Measurements from ENCODE around the gene SUMO2.
A peak's percentile ranks its signal among the peaks of the same experiment; 100 is the strongest.

SUMO2 gene

GRCh38 chr17:75155191-75155601, 27.6 kb downstream of the SUMO2 start:
- DNase-seq (ENCODE audit: low read depth, low spot score) = no peak
- Histone ChIP-seq H3K9me3 (ENCODE audit: low read depth, low read length) (no peaks in the 10 kb centered on the region), H3K27ac (peak overlapping the region; percentile 14; the same call in 1 of the 2 replicates), H3K4me3 (no peak overlapping the region), H3K9ac (ENCODE audit: insufficient read length) (no peak overlapping the region), H3K36me3 (ENCODE audit: insufficient read depth, low read length) (peaks cover 4% of the 10 kb centered on the region)
- no peak for TF ChIP-seq EZH2 (IDR thresholded peaks at IDR 0.05)
- 0 out of 2 replicates have a peak, but pooled peaks have one; percentile 4 for TF ChIP-seq POLR2AphosphoS5 (IDR thresholded peaks at IDR 0.05; ENCODE audit: borderline replicate concordance, low read depth, low read length)

- Histone ChIP-seq H3K27ac (peak within 1 kb of the TSS; percentile 71), H3K36me3 (ENCODE audit: insufficient read depth, low read length) (peaks cover 4% of the 10 kb centered on the region), H3K9me3 (ENCODE audit: low read depth, low read length) (no peaks in the 10 kb centered on the region), H3K9ac (ENCODE audit: insufficient read length) (peak within 1 kb of the TSS; percentile 86), H3K4me3 (peak within 1 kb of the TSS; percentile 86)
- TF ChIP-seq FOXP2 (optimal IDR thresholded peaks at IDR 0.05; ENCODE audit: control extremely low read depth, extremely low read length, insufficient read depth) (no peak), EZH2 (IDR thresholded peaks at IDR 0.05) (no peak), POLR2AphosphoS5 (IDR thresholded peaks at IDR 0.05; ENCODE audit: borderline replicate concordance, low read depth, low read length) (peak; percentile 99)
- peak; percentile 90 for DNase-seq (ENCODE audit: low read depth, low spot score)
Measured at GRCh38 chr17:75154195-75155106, 28.3 kb downstream of the SUMO2 start, which contains the start of gene JPT1. Gene JPT1 (minus strand): TSS chr17:75154512. CDS start chr17:75154397, 115 bp downstream.

- DNase-seq (ENCODE audit: low read depth, low spot score) = no peak
- Histone ChIP-seq H3K27ac (peak overlapping the region; percentile 71), H3K36me3 (ENCODE audit: insufficient read depth, low read length) (peaks cover 4% of the 10 kb centered on the region), H3K9me3 (ENCODE audit: low read depth, low read length) (no peaks in the 10 kb centered on the region), H3K9ac (ENCODE audit: insufficient read length) (peak overlapping the region; percentile 86), H3K4me3 (peak overlapping the region; percentile 86)
- no peak for TF ChIP-seq POLR2AphosphoS5 (IDR thresholded peaks at IDR 0.05; ENCODE audit: borderline replicate concordance, low read depth, low read length)
- TF ChIP-seq EZH2 (IDR thresholded peaks at IDR 0.05) = no peak
- TF ChIP-seq FOXP2 (optimal IDR thresholded peaks at IDR 0.05; ENCODE audit: control extremely low read depth, extremely low read length, insufficient read depth) = no peak
Measured at GRCh38 chr17:75153780-75154194, 29.0 kb downstream of the SUMO2 start.

- TF ChIP-seq EZH2 (IDR thresholded peaks at IDR 0.05) (no peak), FOXP2 (optimal IDR thresholded peaks at IDR 0.05; ENCODE audit: control extremely low read depth, extremely low read length, insufficient read depth) (no peak), POLR2AphosphoS5 (IDR thresholded peaks at IDR 0.05; ENCODE audit: borderline replicate concordance, low read depth, low read length) (peak; percentile 20; the same call in 1 of the 2 replicates)
- peak overlapping the region; percentile 86 for H3K4me3 ChIP-seq
- DNase-seq (ENCODE audit: low read depth, low spot score) = no peak
- H3K9ac ChIP-seq (ENCODE audit: insufficient read length) = peak overlapping the region; percentile 86
- H3K36me3 ChIP-seq (ENCODE audit: insufficient read depth, low read length) = peaks cover 10% of the 10 kb centered on the region
- no peaks in the 10 kb centered on the region for H3K9me3 ChIP-seq (ENCODE audit: low read depth, low read length)
- peak overlapping the region; percentile 71 for H3K27ac ChIP-seq
Measured at GRCh38 chr17:75152922-75153779, 29.6 kb downstream of the SUMO2 start.

GRCh38 chr17:75152523-75152921, 30.2 kb downstream of the SUMO2 start:
- H3K9me3 ChIP-seq (ENCODE audit: low read depth, low read length) = no peaks in the 10 kb centered on the region
- DNase-seq (ENCODE audit: low read depth, low spot score) = no peak
- peak overlapping the region; percentile 86 for H3K9ac ChIP-seq (ENCODE audit: insufficient read length)
- TF ChIP-seq POLR2AphosphoS5 (IDR thresholded peaks at IDR 0.05; ENCODE audit: borderline replicate concordance, low read depth, low read length) (no peak), EZH2 (IDR thresholded peaks at IDR 0.05) (no peak), FOXP2 (optimal IDR thresholded peaks at IDR 0.05; ENCODE audit: control extremely low read depth, extremely low read length, insufficient read depth) (no peak)
- H3K36me3 ChIP-seq (ENCODE audit: insufficient read depth, low read length) = peaks cover 16% of the 10 kb centered on the region
- peak overlapping the region; percentile 86 for H3K4me3 ChIP-seq
- H3K27ac ChIP-seq = peak overlapping the region; percentile 47

- DNase-seq (ENCODE audit: low read depth, low spot score) = no peak
- Histone ChIP-seq H3K27ac (peak overlapping the region; percentile 47), H3K9me3 (ENCODE audit: low read depth, low read length) (no peaks in the 10 kb centered on the region), H3K9ac (ENCODE audit: insufficient read length) (peak overlapping the region; percentile 86), H3K4me3 (peak overlapping the region; percentile 86), H3K36me3 (ENCODE audit: insufficient read depth, low read length) (peaks cover 22% of the 10 kb centered on the region)
- TF ChIP-seq FOXP2 (optimal IDR thresholded peaks at IDR 0.05; ENCODE audit: control extremely low read depth, extremely low read length, insufficient read depth) = no peak
- TF ChIP-seq EZH2 (IDR thresholded peaks at IDR 0.05) = no peak
- TF ChIP-seq POLR2AphosphoS5 (IDR thresholded peaks at IDR 0.05; ENCODE audit: borderline replicate concordance, low read depth, low read length) = no peak
Measured at GRCh38 chr17:75151930-75152329, 30.8 kb downstream of the SUMO2 start.

GRCh38 chr17:75147878-75148546, 34.7 kb downstream of the SUMO2 start:
- Histone ChIP-seq H3K36me3 (ENCODE audit: insufficient read depth, low read length) (peaks cover 62% of the 10 kb centered on the region), H3K27ac (no peak overlapping the region), H3K9me3 (ENCODE audit: low read depth, low read length) (no peaks in the 10 kb centered on the region)

More at GRCh38 chr17:75147878-75148546, 34.7 kb downstream of the SUMO2 start:
- no peak for TF ChIP-seq EZH2 (IDR thresholded peaks at IDR 0.05)
- TF ChIP-seq FOXP2 (optimal IDR thresholded peaks at IDR 0.05; ENCODE audit: control extremely low read depth, extremely low read length, insufficient read depth) = no peak
- no peak for TF ChIP-seq POLR2AphosphoS5 (IDR thresholded peaks at IDR 0.05; ENCODE audit: borderline replicate concordance, low read depth, low read length)
- no peak overlapping the region for H3K4me3 ChIP-seq
- no peak overlapping the region for H3K9ac ChIP-seq (ENCODE audit: insufficient read length)
- no peak for DNase-seq (ENCODE audit: low read depth, low spot score)

All from SK-N-MC (cell line).